Thyroid gland (tissue), 4 donors: Measurements from ENCODE around the gene RABL6. TPM values are rescaled to one million over a fixed set of nuclear protein-coding genes. Genes with fewer than 3 reads are reported as not detected.
"Not testable (repeated sequence)": the region's sequence is repeated elsewhere in the genome, so short reads cannot be mapped to it uniquely, and the experiment has no call there.

Experiments used
- DNase-seq, 2 donors: peaks; one replicate each; pipeline ENCODE4 v3.0.0-alpha.2; 2019
- H3K27ac ChIP-seq, 3 donors: fragments of 200-600 bp; sonication (generic); 1 replicate in 2 of 3; 2 replicates in 1 of 3; pipeline ENCODE4 v1.5.1; 2016 to 2019; ENCODE audit warnings: mild to moderate bottlenecking in 1 of 3, moderate library complexity in 1 of 3
- H3K27me3 ChIP-seq: fragments of 200-600 bp; sonication (generic); one replicate; pipeline ENCODE4 v1.5.1; 2019
- H3K36me3 ChIP-seq, 2 donors: fragments of 200-600 bp; sonication (generic); one replicate each; pipeline ENCODE4 v1.5.1; 2016 to 2019
- H3K4me1 ChIP-seq, 2 donors: fragments of 200-600 bp; sonication (generic); one replicate each; pipeline ENCODE4 v1.5.1; 2017 to 2019
- H3K4me3 ChIP-seq, 3 donors: fragments of 200-600 bp; sonication (generic); replicated peaks in 1 of 3; 1 replicate in 2 of 3; 2 replicates in 1 of 3; pipeline ENCODE4 v1.5.1; 2016; ENCODE audit warnings: mild to moderate bottlenecking in 1 of 3
- H3K9me3 ChIP-seq: fragments of 200-600 bp; sonication (generic); one replicate; pipeline ENCODE4 v1.5.1; 2017
- CTCF ChIP-seq, 6 experiments: fragments of 200-600 bp in 3 of 6; fragments of 450-650 bp in 3 of 6; sonication (generic) in 3 of 6; IDR thresholded peaks; one replicate each; pipeline ENCODE4 v1.5.1; 2016 to 2019; ENCODE audit warnings: antibody characterized with exemption in 6 of 6, mild to moderate bottlenecking in 2 of 6, inconsistent platforms in 1 of 6, moderate library complexity in 1 of 6
- POLR2A ChIP-seq, 2 donors: fragments of 450-650 bp; IDR thresholded peaks; one replicate each; pipeline ENCODE4 v1.6.1; 2017; ENCODE audit warnings: antibody characterized with exemption in 2 of 2, mild to moderate bottlenecking in 2 of 2, moderate library complexity in 1 of 2
- WGBS, 2 donors: methylation state at CpG; one replicate each; pipeline ENCODE4 v1.1.5; 2017; 5-methylcytosine and 5-hydroxymethylcytosine counted together
- intact Hi-C: fragments of 100-400 bp; cut with DNase I; formaldehyde crosslinking; loops from one replicate; pipeline ENCODE4 v1.15.1; 2023
- total RNA-seq, 4 donors: library from RNA; depleted of rRNA; stranded (reverse); fragments of >200 nt; gene quantifications; one replicate each; pipeline ENCODE4 v1.2.3, GENCODE V29; 2016

The RABL6 gene
- total RNA-seq, 4 donors from 2014 or later: 59.8 to 84.0 (median 62.2) TPM

GRCh38 chr9:136839229-136840139, 31.7 kb downstream of the RABL6 start:
- WGBS, 2 donors: 92% methylated on average over 15 to 35 of the region's 36 CpGs
- TF ChIP-seq POLR2A (IDR thresholded peaks at IDR 0.05) (no peak), CTCF (IDR thresholded peaks at IDR 0.05) (no peak)
- no peak overlapping the region for H3K27ac ChIP-seq

GRCh38 chr9:136840140-136840876, 32.6 kb downstream of the RABL6 start:
- Histone ChIP-seq H3K36me3 (peaks cover 3 to 11% of the 10 kb centered on the region in 2 donors), H3K4me1 (peaks cover 33 to 37% of the 10 kb centered on the region in 2 donors), H3K27ac (no peak overlapping the region), H3K27me3 (no peaks in the 10 kb centered on the region), H3K4me3 (no peak overlapping the region), H3K9me3 (no peaks in the 10 kb centered on the region)
- 74 to 75% methylated on average over 18 to 23 of the region's 32 CpGs for WGBS, 2 donors
- no peak for DNase-seq
- TF ChIP-seq POLR2A (IDR thresholded peaks at IDR 0.05) (no peak), CTCF (IDR thresholded peaks at IDR 0.05) (no peak)
- intact Hi-C loops: loop anchor here (10.0 kb wide), 1 partner anchor 194 kb away; the partner anchor contains the start of gene FUT7

More at GRCh38 chr9:136839229-136840139, 31.7 kb downstream of the RABL6 start:
- no peak for DNase-seq
- intact Hi-C loops: loop anchor here (10.0 kb wide), 1 partner anchor 195 kb away; the partner anchor contains the start of gene FUT7
- H3K9me3 ChIP-seq: no peaks in the 10 kb centered on the region
- no peak overlapping the region for H3K4me3 ChIP-seq
- H3K4me1 ChIP-seq: peaks cover 33 to 37% of the 10 kb centered on the region in 2 donors
- peaks cover 3 to 11% of the 10 kb centered on the region in 2 donors for H3K36me3 ChIP-seq
- H3K27me3 ChIP-seq: no peaks in the 10 kb centered on the region

- Histone ChIP-seq H3K27me3 (no peaks in the 10 kb centered on the region), H3K36me3 (peaks cover 3 to 11% of the 10 kb centered on the region in 2 donors), H3K4me3 (no peak overlapping the region), H3K27ac (no peak overlapping the region), H3K4me1 (peaks cover 33 to 42% of the 10 kb centered on the region in 2 donors), H3K9me3 (no peaks in the 10 kb centered on the region)
- TF ChIP-seq POLR2A (IDR thresholded peaks at IDR 0.05): no peak
- peak in 1 of 6 experiments; percentile 12 for TF ChIP-seq CTCF (IDR thresholded peaks at IDR 0.05)
- intact Hi-C loops: loop anchor here (10.0 kb wide), 1 partner anchor 194 kb away; the partner anchor contains the start of gene FUT7
- peak; percentile 83 to 88 for DNase-seq
- 61 to 68% methylated on average over 16 to 24 of the region's 28 CpGs for WGBS, 2 donors
These were observed 33.3 kb downstream of the RABL6 start for GRCh38 chr9:136840877-136841645.

- peak; percentile 40 to 48 for DNase-seq
- intact Hi-C loops: loop anchor here (10.0 kb wide), 1 partner anchor 193 kb away; the partner anchor contains the start of gene FUT7
- H3K27me3 ChIP-seq, H3K9me3 ChIP-seq, H3K4me3 ChIP-seq, H3K27ac ChIP-seq: not testable (repeated sequence)
- Histone ChIP-seq H3K4me1 (peaks cover 33 to 48% of the 10 kb centered on the region in 2 donors), H3K36me3 (peaks cover 3 to 11% of the 10 kb centered on the region in 2 donors)
- WGBS, 2 donors: 54 to 90% methylated on average over 5 to 14 of the region's 16 CpGs
These were observed 34.1 kb downstream of the RABL6 start for GRCh38 chr9:136841646-136842379.
